Neuronal stem cell (in vitro differentiated cells): Measurements from ENCODE around the gene PLPP3.

Experiments used
- DNase-seq: peaks from one replicate; pipeline ENCODE4 v3.0.0-alpha.2; 2013; ENCODE audit warnings: low spot score
- H2AFZ ChIP-seq: one replicate; pipeline ENCODE4 v1.6.1; 2013; ENCODE audit warnings: mild to moderate bottlenecking, low read length, inconsistent platforms
- H2AK5ac ChIP-seq: 2 replicates; pipeline ENCODE4 v1.6.1; 2013; ENCODE audit warnings: low read depth, mild to moderate bottlenecking, inconsistent platforms, low read length, moderate library complexity, mixed read lengths
- H2BK120ac ChIP-seq: 2 replicates; pipeline ENCODE4 v1.6.1; 2013; ENCODE audit warnings: low read depth, mild to moderate bottlenecking, inconsistent platforms, low read length, moderate library complexity, mixed read lengths
- H2BK12ac ChIP-seq: one replicate; pipeline ENCODE4 v1.6.1; 2013; ENCODE audit warnings: low read length, inconsistent platforms
- H2BK15ac ChIP-seq: 2 replicates; pipeline ENCODE4 v1.6.1; 2013; ENCODE audit warnings: mild to moderate bottlenecking, low read length, inconsistent platforms, mixed read lengths
- H2BK5ac ChIP-seq: one replicate; pipeline ENCODE4 v1.6.1; 2013; ENCODE audit warnings: inconsistent platforms, mild to moderate bottlenecking, low read length, moderate library complexity
- H3K14ac ChIP-seq: one replicate; pipeline ENCODE4 v1.6.1; 2013; ENCODE audit warnings: low read length, inconsistent platforms
- H3K18ac ChIP-seq: 2 replicates; pipeline ENCODE4 v1.6.1; 2013; ENCODE audit warnings: low read length, inconsistent platforms
- H3K23ac ChIP-seq: 2 replicates; pipeline ENCODE4 v1.6.1; 2013; ENCODE audit warnings: low read depth, mild to moderate bottlenecking, mixed read lengths, low read length, inconsistent platforms; ENCODE audit not compliant: poor library complexity
- H3K27ac ChIP-seq: replicated peaks from 3 replicates; pipeline ENCODE4 v1.5.1; 2013; ENCODE audit warnings: low read length, inconsistent platforms
- H3K27me3 ChIP-seq, 3 experiments: 2 replicates each; pipeline ENCODE4 v1.6.1; 2013; ENCODE audit warnings: low read length in 3 of 3, mild to moderate bottlenecking in 2 of 3, inconsistent platforms in 1 of 3, low read depth in 1 of 3, mixed read lengths in 1 of 3, moderate library complexity in 1 of 3; ENCODE audit not compliant: control insufficient read depth in 3 of 3, insufficient read depth in 3 of 3
- H3K36me3 ChIP-seq, 2 donors: replicated peaks in 1 of 2; 2 replicates each; pipeline ENCODE4 v1.6.1; 2013; ENCODE audit warnings: low read length in 2 of 2; ENCODE audit not compliant: control insufficient read depth in 2 of 2, insufficient read depth in 2 of 2
- H3K4ac ChIP-seq: 2 replicates; pipeline ENCODE4 v1.6.1; 2013; ENCODE audit warnings: inconsistent platforms, mild to moderate bottlenecking, low read length, moderate library complexity
- H3K4me1 ChIP-seq, 2 donors: 1 replicate in 1 of 2; 2 replicates in 1 of 2; pipeline ENCODE4 v1.6.1; 2013; ENCODE audit warnings: low read length in 2 of 2, low read depth in 1 of 2; ENCODE audit not compliant: control insufficient read depth in 2 of 2, insufficient read depth in 1 of 2
- H3K4me2 ChIP-seq: one replicate; pipeline ENCODE4 v1.6.1; 2013; ENCODE audit warnings: mild to moderate bottlenecking, low read length, inconsistent platforms; ENCODE audit not compliant: insufficient read depth, poor library complexity, severe bottlenecking
- H3K4me3 ChIP-seq, 2 donors: 2 replicates each; pipeline ENCODE4 v1.5.1; 2013; ENCODE audit warnings: low read length in 2 of 2, mild to moderate bottlenecking in 2 of 2, inconsistent platforms in 1 of 2, moderate library complexity in 1 of 2
- H3K79me1 ChIP-seq: one replicate; pipeline ENCODE4 v1.6.1; 2013; ENCODE audit warnings: low read depth, mild to moderate bottlenecking, inconsistent platforms, low read length, moderate library complexity
- H3K9ac ChIP-seq: one replicate; pipeline ENCODE4 v1.6.1; 2013; ENCODE audit warnings: mild to moderate bottlenecking, low read depth, low read length, inconsistent platforms; ENCODE audit not compliant: poor library complexity
- H3K9me3 ChIP-seq, 2 donors: replicated peaks in 1 of 2; 2 replicates each; pipeline versions ENCODE3 to v1.6.1; 2013; ENCODE audit warnings: low read length in 2 of 2, mild to moderate bottlenecking in 2 of 2, inconsistent platforms in 1 of 2, low read depth in 1 of 2, mixed read lengths in 1 of 2, moderate library complexity in 1 of 2; ENCODE audit not compliant: control insufficient read depth in 2 of 2, insufficient read depth in 1 of 2
- H4K8ac ChIP-seq: one replicate; pipeline ENCODE4 v1.6.1; 2013; ENCODE audit warnings: low read depth, mild to moderate bottlenecking, inconsistent platforms, low read length, moderate library complexity
- H4K91ac ChIP-seq: one replicate; pipeline ENCODE4 v1.6.1; 2013; ENCODE audit warnings: low read length, low read depth, mild to moderate bottlenecking, inconsistent platforms; ENCODE audit not compliant: poor library complexity
- WGBS, 2 donors: extraction: QIAGEN DNeasy Blood & Tissue Kit; methylation state at CpG; one replicate each; pipeline ENCODE4 v1.1.7; 2013; ENCODE audit warnings: missing lambda C conversion rate in 2 of 2, mixed read lengths in 1 of 2; ENCODE audit not compliant: insufficient read length in 2 of 2, insufficient replicate concordance in 1 of 2; ENCODE audit errors: extremely low coverage in 2 of 2; 5-methylcytosine and 5-hydroxymethylcytosine counted together

The PLPP3 gene

GRCh38 chr1:56496821-56497772 is 82.3 kb downstream of the PLPP3 start:
- Histone ChIP-seq H2BK5ac (no peak overlapping the region), H3K27me3 (no peaks in the 10 kb centered on the region), H4K8ac (no peak overlapping the region), H2BK15ac (no peak overlapping the region), H3K27ac (no peak overlapping the region), H3K4me1 (peaks cover 0 to 7% of the 10 kb centered on the region in 2 donors), H2BK120ac (no peak overlapping the region), H3K14ac (no peak overlapping the region), H3K23ac (no peak overlapping the region), H3K9me3 (peaks cover 0 to 2% of the 10 kb centered on the region in 2 donors), H2AFZ (no peak overlapping the region), H3K4me2 (no peak overlapping the region), H3K9ac (no peak overlapping the region), H3K18ac (no peak overlapping the region), H4K91ac (no peak overlapping the region), H2AK5ac (no peak overlapping the region), H3K4ac (no peak overlapping the region), H3K79me1 (no peaks in the 10 kb centered on the region), H3K4me3 (no peak overlapping the region), H2BK12ac (no peak overlapping the region), H3K36me3 (peaks cover 6 to 85% of the 10 kb centered on the region in 2 donors)
- no CpG with 5 or more reads among the region's 12 CpGs for WGBS, 2 donors
- no peak for DNase-seq

- Histone ChIP-seq H3K18ac (no peak overlapping the region), H3K23ac (no peak overlapping the region), H3K27ac (no peak overlapping the region), H2BK12ac (no peak overlapping the region), H4K91ac (no peak overlapping the region), H3K4me1 (peaks cover 0 to 7% of the 10 kb centered on the region in 2 donors), H4K8ac (no peak overlapping the region), H3K9ac (no peak overlapping the region), H3K4ac (no peak overlapping the region), H2AFZ (no peak overlapping the region), H2BK5ac (no peak overlapping the region), H2BK15ac (no peak overlapping the region), H3K9me3 (peaks cover 0 to 2% of the 10 kb centered on the region in 2 donors), H2BK120ac (no peak overlapping the region), H3K27me3 (no peaks in the 10 kb centered on the region), H2AK5ac (no peak overlapping the region), H3K36me3 (peaks cover 6 to 83% of the 10 kb centered on the region in 2 donors), H3K4me2 (no peak overlapping the region), H3K79me1 (no peaks in the 10 kb centered on the region), H3K14ac (no peak overlapping the region), H3K4me3 (no peak overlapping the region)
- no peak for DNase-seq
- WGBS, 2 donors, result no CpG with 5 or more reads among the region's 2 CpGs
Observed at GRCh38 chr1:56496158-56496557, 83.2 kb downstream of the PLPP3 start.

- no peaks in the 10 kb centered on the region for H3K27me3 ChIP-seq
- no peak overlapping the region for H3K4me2 ChIP-seq
- no peaks in the 10 kb centered on the region for H3K79me1 ChIP-seq
- peaks cover 0 to 2% of the 10 kb centered on the region in 2 donors for H3K9me3 ChIP-seq
- no peak overlapping the region for H2AK5ac ChIP-seq
- H2AFZ ChIP-seq, result no peak overlapping the region
- no peak for DNase-seq
- no peak overlapping the region for H4K8ac ChIP-seq
- H3K23ac ChIP-seq, result no peak overlapping the region
- H3K36me3 ChIP-seq, result peaks cover 6 to 77% of the 10 kb centered on the region in 2 donors
- no peak overlapping the region for H3K9ac ChIP-seq
- H2BK15ac ChIP-seq, result no peak overlapping the region
- H3K27ac ChIP-seq, result no peak overlapping the region
- peaks cover 0 to 7% of the 10 kb centered on the region in 2 donors for H3K4me1 ChIP-seq
- H3K4me3 ChIP-seq, result no peak overlapping the region
- H3K14ac ChIP-seq, result no peak overlapping the region
- no peak overlapping the region for H2BK12ac ChIP-seq
- no CpG with 5 or more reads among the region's 10 CpGs for WGBS, 2 donors
- H4K91ac ChIP-seq, result no peak overlapping the region
- no peak overlapping the region for H2BK120ac ChIP-seq
- no peak overlapping the region for H3K18ac ChIP-seq
- H3K4ac ChIP-seq, result no peak overlapping the region
- H2BK5ac ChIP-seq, result no peak overlapping the region
Observed at GRCh38 chr1:56495538-56495937, 83.8 kb downstream of the PLPP3 start.

- no peak overlapping the region for H3K14ac ChIP-seq
- no peaks in the 10 kb centered on the region for H3K79me1 ChIP-seq
- no peak overlapping the region for H3K23ac ChIP-seq
- no peak overlapping the region for H3K27ac ChIP-seq
- no peak overlapping the region for H2BK15ac ChIP-seq
- peaks cover 6 to 65% of the 10 kb centered on the region in 2 donors for H3K36me3 ChIP-seq
- no peak overlapping the region for H2BK12ac ChIP-seq
- no peak overlapping the region for H2AFZ ChIP-seq
- H3K4ac ChIP-seq, result no peak overlapping the region
- H3K18ac ChIP-seq, result no peak overlapping the region
- peaks cover 0 to 2% of the 10 kb centered on the region in 2 donors for H3K9me3 ChIP-seq
- WGBS, 2 donors, result no CpG with 5 or more reads among the region's 5 CpGs
- H3K27me3 ChIP-seq, result no peaks in the 10 kb centered on the region
- peaks cover 0 to 7% of the 10 kb centered on the region in 2 donors for H3K4me1 ChIP-seq
- no peak overlapping the region for H2AK5ac ChIP-seq
- H3K4me2 ChIP-seq, result no peak overlapping the region
- H4K91ac ChIP-seq, result no peak overlapping the region
- DNase-seq, result no peak
- H2BK5ac ChIP-seq, result no peak overlapping the region
- no peak overlapping the region for H2BK120ac ChIP-seq
- no peak overlapping the region for H4K8ac ChIP-seq
- H3K9ac ChIP-seq, result no peak overlapping the region
- no peak overlapping the region for H3K4me3 ChIP-seq
Observed at GRCh38 chr1:56494306-56494705, 85.1 kb downstream of the PLPP3 start.
